Activated T-cell treated with anti-CD3 and anti-CD28 coated beads, Interleukin-2, amount 50 U/mL, for 4 hours (primary cell): ENCODE data around the gene MYH11. TPM values are rescaled to one million over a fixed set of nuclear protein-coding genes. Genes with fewer than 3 reads are reported as not detected.

Experiments
- ATAC-seq, 2 donors: fragments of 200-7000 bp; cut with Tn5 transposase; one replicate each; pipeline ENCODE4 v1.10.0; 2021
- DNase-seq: peaks from one replicate; pipeline ENCODE4 v3.0.0-alpha.2; 2020
- H3K27me3 Mint-ChIP-seq: one replicate; pipeline ENCODE4 v1.8.0; 2021; ENCODE audit warnings: low read depth, mixed read lengths
- H3K36me3 Mint-ChIP-seq: one replicate; pipeline ENCODE4 v1.8.0; 2022; ENCODE audit warnings: mixed read lengths; ENCODE audit not compliant: insufficient read depth
- H3K4me1 Mint-ChIP-seq: one replicate; pipeline ENCODE4 v1.8.0; 2021; ENCODE audit warnings: low read depth, mixed read lengths
- H3K4me3 Mint-ChIP-seq: one replicate; pipeline ENCODE4 v1.8.0; 2021; ENCODE audit warnings: mild to moderate bottlenecking, moderate library complexity, mixed read lengths
- H3K9me3 Mint-ChIP-seq: one replicate; pipeline ENCODE4 v1.8.0; 2021; ENCODE audit warnings: mixed read lengths
- total RNA-seq, 3 donors: library from RNA; stranded (reverse); gene quantifications; one replicate each; pipeline ENCODE4 v1.2.1, GENCODE V29; 2021

Gene MYH11
- under 1 TPM; 0.33 to 0.55 (median 0.33) TPM for total RNA-seq

DNA sequence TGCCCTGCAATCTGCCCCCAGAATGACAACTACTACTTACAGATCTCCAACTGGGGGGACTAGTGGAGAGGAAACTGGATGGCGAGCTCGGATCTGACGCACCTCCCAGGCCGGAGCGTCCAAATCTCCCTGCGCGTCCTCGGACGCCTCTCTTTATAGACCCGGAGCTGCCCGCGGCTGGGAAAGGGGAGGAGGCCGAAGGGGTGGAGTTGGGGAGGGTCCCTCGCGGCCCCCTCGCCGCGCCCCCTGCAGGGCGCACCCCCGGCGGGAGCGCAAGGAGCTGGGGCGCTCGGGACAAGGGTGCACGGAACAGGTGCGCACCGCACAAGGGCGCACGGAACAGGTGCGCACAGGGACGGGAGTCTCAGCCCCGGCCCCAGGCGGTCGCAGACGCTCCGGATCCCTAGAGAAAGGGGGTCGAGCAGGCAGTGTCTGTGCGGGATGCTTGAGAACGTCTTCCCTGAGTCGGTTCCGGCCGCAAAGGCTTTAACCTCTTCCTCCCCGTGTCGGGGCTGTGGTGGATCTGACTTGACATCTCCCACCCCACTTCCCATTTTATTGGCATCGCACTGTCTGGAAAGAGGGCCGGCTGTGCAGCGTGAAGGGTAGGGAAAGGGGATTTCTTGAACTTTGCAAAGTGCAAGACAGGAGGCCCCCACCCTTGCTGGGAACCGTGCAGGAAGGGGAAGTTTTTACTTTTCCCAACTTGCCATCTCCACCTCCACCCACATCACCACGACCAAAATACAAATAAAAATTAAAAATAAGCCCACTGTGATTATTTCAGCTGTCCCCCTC, at the start of gene MYH11:
TSS of gene MYH11 (minus strand) at position 128 of the 798 bp plus-strand sequence. CDS start 18,776 bp downstream, outside the sequence.
- H3K4me3 Mint-ChIP-seq: peak within 1 kb of the TSS; percentile 31
- peaks cover 12% of the 10 kb centered on the region for H3K4me1 Mint-ChIP-seq
- H3K27me3 Mint-ChIP-seq: peaks cover 41% of the 10 kb centered on the region
- DNase-seq (no peak), ATAC-seq (no peak)
- H3K36me3 Mint-ChIP-seq: no peaks in the 10 kb centered on the region
- no peaks in the 10 kb centered on the region for H3K9me3 Mint-ChIP-seq

DNA sequence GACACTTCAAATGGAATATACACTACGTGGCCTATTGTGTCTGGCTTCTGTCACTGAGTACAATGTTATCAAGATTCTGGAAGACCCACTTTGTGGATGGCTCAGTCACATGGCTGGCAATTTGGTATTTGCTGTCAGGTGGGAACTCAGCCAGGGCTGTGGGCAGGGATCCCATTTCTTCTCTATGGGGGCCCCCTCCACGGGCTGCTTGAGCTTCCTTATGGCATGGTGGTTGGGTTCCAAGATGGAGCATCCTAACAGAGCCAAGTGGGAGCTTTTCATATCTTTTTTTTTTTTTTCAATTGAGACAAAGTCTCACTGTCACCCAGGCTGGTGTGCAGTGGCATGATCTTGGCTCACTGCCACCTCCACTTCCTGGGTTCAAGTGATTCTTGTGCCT, 49.6 kb upstream of the MYH11 start:
- Mint-ChIP-seq H3K9me3 (peaks cover 4% of the 10 kb centered on the region), H3K27me3 (no peaks in the 10 kb centered on the region), H3K4me3 (no peak overlapping the region), H3K4me1 (peaks cover 4% of the 10 kb centered on the region), H3K36me3 (no peaks in the 10 kb centered on the region)
- DNase-seq (no peak), ATAC-seq (no peak)

DNA sequence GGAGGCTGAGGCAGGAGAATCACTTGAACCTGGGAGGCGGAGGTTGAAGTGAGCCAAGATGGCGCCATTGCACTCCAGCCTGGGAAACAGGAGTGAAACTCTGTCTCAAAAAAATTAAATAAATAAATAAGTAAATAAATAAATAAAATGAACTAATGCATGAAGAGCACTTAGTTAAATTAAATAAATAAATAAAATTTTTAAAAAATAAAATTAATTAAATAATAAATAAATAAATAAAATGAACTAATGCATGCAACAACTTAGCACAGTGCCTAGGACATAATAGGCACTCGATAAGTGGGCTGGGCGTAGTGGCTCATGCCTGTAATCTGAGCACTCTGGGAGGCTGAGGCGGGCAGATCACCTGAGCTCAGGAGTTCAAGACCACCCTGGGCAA, 47.1 kb upstream of the MYH11 start:
- no peaks in the 10 kb centered on the region for H3K36me3 Mint-ChIP-seq
- H3K4me1 Mint-ChIP-seq: peaks cover 8% of the 10 kb centered on the region
- DNase-seq: no peak
- H3K4me3 Mint-ChIP-seq: no peak overlapping the region
- no peaks in the 10 kb centered on the region for H3K27me3 Mint-ChIP-seq
- no peak for ATAC-seq
- H3K9me3 Mint-ChIP-seq: peaks cover 4% of the 10 kb centered on the region

DNA sequence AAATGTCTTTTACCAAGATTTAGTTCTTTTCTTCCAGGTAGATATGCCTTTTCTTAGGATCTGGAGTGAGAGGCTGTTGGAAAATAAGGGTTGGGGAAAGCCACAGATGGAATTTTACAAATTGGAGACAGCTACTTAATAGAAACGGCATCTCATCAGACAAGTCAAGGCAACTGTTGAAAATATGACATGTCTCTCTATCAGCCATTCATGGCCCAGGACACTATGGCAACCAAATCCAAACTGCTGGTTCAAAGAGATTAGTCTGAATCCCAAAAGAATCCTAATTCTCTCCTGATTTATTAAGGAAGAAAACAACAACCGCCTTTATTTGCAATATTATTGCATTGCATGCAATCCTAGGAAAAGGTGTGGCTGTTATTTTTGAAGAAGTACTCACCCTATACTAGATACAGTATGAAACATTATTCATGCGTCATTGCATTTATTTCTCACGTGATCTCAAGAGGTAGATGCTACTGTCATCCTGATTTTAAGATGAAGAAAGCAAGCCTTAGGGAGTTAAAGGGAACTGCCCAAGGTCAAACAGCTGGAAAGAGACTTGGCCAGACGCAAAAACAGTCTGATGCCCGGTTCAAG, 44.2 kb upstream of the MYH11 start:
- Mint-ChIP-seq H3K27me3 (no peaks in the 10 kb centered on the region), H3K4me1 (peaks cover 13% of the 10 kb centered on the region), H3K36me3 (no peaks in the 10 kb centered on the region), H3K4me3 (no peak overlapping the region), H3K9me3 (no peaks in the 10 kb centered on the region)
- ATAC-seq (no peak), DNase-seq (no peak)

DNA sequence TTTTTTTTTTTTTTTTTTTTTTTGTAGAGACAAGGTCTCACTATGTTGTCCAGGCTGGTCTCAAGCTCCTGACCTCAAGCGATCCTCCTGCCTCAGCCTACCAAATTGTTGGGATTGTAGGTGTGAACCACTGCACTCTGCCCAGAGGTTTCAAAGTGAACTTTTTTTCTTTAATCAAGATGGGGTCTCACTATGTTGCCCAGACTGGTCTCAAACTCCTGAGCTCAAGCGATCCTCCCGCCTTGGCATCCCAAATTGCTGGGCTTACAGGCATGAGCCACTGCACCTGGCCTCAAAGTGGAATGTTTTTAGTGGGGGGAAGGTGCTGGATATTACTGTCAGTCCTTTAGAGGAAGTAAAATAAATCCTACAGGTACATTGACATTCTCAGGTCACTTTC, 43.5 kb upstream of the MYH11 start:
- H3K36me3 Mint-ChIP-seq: no peaks in the 10 kb centered on the region
- DNase-seq: no peak
- ATAC-seq: no peak
- no peaks in the 10 kb centered on the region for H3K9me3 Mint-ChIP-seq
- H3K27me3 Mint-ChIP-seq: no peaks in the 10 kb centered on the region
- no peak overlapping the region for H3K4me3 Mint-ChIP-seq
- peaks cover 13% of the 10 kb centered on the region for H3K4me1 Mint-ChIP-seq

DNA sequence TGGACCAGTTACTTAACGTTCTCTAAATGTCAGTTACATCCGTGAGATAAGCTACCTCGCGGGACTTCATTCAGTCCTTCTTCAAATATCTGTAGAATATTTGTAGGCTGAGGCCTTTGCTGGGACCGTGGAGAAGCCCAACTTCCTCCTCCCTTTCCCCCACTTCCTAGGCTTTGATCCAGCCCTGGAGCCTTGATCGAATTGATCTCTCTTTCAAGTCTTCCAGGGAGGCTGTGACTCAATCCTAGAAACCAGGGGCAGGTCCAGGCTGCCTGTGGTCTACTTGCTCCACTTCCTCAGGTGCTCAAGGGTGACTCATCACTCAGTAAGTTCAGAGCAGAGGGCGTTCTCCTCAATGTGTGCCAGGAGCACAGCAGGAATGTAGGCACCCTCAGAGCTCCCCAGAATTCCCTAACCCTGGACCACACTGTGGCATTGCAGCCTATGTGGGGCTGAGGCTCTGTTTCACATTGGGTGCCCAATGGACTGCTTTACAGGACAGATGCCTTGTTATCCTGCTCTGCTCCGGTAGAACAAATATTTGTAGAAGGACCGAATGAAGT, 42.8 kb upstream of the MYH11 start:
- peaks cover 13% of the 10 kb centered on the region for H3K4me1 Mint-ChIP-seq
- DNase-seq (no peak), ATAC-seq (peak; percentile 58 to 65)
- H3K27me3 Mint-ChIP-seq: no peaks in the 10 kb centered on the region
- H3K36me3 Mint-ChIP-seq: no peaks in the 10 kb centered on the region
- no peaks in the 10 kb centered on the region for H3K9me3 Mint-ChIP-seq
- no peak overlapping the region for H3K4me3 Mint-ChIP-seq

DNA sequence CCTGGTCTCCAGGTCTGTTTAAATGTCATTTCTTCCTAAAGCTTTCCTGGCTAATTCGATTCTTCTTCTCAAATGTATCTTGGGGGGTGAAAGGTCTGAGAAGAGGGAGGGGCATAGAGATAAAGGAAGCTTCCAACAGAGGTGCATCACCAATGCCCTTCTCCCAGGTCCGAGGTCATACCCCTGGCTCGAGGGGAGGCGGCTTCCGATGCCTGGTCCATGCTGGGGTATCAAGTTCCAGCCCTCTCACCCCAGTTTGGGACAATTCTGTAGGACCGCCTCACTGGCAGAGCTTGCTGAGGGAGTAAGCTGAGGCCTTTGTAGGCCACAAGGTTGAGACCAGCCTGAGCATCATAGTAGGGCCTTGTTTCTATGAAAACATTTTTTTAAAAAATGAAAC, 41.8 kb upstream of the MYH11 start:
- DNase-seq: no peak
- Mint-ChIP-seq H3K9me3 (no peaks in the 10 kb centered on the region), H3K4me1 (peaks cover 13% of the 10 kb centered on the region), H3K36me3 (no peaks in the 10 kb centered on the region), H3K27me3 (no peaks in the 10 kb centered on the region), H3K4me3 (no peak overlapping the region)
- no peak for ATAC-seq

DNA sequence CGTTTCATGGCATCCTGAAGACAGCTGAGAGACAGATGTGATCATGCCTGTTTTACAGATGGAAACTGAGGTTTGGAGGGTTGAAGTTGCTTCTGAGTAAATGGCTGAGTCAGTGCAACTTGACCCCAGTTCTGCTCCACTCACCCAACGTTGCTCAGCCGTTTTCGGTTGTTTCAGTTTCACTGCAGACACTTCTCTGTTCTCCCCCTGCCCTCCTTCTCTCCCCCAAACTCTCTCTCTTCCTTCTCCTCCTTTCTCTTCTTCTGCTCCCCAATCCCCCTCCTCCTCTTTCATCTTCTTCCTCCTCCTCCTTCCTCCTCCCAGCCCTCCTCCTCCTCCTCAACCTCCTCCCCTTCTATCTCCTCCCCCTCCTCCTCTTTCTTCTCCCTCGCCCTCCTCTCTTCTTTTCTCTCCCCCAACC, 41.0 kb upstream of the MYH11 start:
- Mint-ChIP-seq H3K4me1 (peaks cover 13% of the 10 kb centered on the region), H3K9me3 (no peaks in the 10 kb centered on the region), H3K36me3 (no peaks in the 10 kb centered on the region), H3K4me3 (no peak overlapping the region), H3K27me3 (no peaks in the 10 kb centered on the region)
- ATAC-seq (peak; percentile 78 to 87), DNase-seq (no peak)

DNA sequence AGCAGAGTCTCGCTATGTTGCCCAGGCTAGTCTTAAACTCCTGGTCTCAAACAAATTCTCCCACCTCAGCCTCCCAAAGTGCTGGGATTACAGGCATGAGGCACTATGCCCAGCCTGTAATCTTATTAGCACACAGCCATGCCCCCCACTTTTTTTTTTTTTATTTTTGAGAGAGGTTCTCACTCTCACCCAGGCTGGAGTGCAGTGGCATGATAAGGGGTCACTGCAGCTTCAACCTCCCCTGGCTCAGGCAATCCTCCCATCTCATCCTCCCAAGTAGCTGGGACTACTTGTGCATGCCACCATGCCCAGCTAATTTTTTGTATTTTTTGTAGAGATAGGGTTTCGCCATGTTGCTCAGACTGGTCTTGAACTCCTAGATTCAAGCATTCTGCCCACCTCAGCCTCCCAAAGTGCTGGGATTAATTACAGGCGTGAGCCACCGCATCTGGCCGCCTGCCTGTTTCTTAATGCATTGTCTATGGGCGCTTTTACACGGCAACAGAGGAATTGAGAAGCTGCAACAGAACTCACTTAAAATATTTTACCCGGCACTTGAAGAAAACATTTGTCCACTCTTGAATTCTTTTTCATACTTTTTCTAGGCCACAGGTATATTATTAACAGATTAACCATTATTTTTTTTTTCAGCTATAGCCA, 40.4 kb upstream of the MYH11 start:
- ATAC-seq: no peak
- no peaks in the 10 kb centered on the region for H3K36me3 Mint-ChIP-seq
- no peaks in the 10 kb centered on the region for H3K9me3 Mint-ChIP-seq
- H3K4me1 Mint-ChIP-seq: peaks cover 13% of the 10 kb centered on the region
- H3K27me3 Mint-ChIP-seq: no peaks in the 10 kb centered on the region
- no peak for DNase-seq
- H3K4me3 Mint-ChIP-seq: no peak overlapping the region

DNA sequence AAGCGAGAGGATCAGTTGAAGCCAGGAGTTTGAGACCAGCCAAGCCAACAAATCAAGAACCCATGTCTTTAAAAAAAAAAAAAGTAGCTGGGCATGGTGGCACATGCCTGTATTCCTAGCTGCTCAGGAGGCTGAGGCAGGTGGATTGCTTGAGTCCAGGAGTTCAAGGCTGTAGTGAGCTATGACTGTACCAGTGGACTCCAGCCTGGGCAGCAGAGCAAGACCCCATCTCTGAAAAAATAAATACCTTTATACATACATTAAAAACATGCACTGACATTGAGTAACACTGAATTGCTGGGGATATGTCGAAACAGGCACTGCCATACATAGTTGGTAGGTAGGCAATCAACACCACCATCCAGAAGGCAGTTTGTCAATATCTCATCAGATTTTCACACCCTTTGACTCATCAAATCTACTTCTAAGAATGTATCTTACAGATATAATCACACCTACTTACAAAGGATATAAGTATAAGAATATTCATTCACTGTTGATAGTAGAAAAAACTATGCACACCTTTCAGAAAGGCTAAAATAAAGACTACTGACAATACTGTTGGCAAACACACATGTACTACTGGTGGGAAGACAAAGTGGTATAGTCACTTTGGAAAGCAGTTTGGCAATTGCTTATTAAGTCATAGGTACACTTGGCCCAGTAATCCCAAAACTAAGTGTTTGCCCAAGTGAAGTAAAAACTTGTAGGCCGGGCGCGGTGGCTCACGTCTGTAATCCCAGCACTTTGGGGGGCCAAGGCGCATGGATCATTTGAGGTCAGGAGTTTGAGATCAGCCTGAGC, 37.9 kb upstream of the MYH11 start:
- ATAC-seq (peak in 1 of 2 donors; percentile 27), DNase-seq (no peak)
- Mint-ChIP-seq H3K4me1 (peaks cover 13% of the 10 kb centered on the region), H3K4me3 (no peak overlapping the region), H3K36me3 (no peaks in the 10 kb centered on the region), H3K9me3 (no peaks in the 10 kb centered on the region), H3K27me3 (no peaks in the 10 kb centered on the region)

DNA sequence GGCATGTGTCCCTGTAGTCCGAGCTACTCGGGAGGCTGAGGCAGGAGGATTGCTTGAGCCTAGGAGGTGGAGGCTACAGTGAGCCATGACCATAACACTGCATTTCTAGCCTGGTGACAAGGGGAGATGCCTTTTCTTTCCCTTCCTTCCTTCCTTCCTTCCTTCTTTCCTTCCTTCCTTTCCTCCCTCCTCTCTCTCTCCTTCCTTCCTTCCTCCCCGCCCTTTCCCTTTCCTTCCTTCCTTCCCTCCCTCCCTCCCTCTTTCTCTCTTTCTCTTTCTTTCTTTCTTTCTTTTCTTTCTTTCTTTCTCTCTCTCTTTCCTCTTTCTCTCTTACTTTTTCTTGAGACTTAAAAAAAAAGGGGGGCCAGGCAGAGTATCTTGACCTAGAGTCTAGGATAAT, 34.7 kb upstream of the MYH11 start:
- H3K9me3 Mint-ChIP-seq: no peaks in the 10 kb centered on the region

DNA sequence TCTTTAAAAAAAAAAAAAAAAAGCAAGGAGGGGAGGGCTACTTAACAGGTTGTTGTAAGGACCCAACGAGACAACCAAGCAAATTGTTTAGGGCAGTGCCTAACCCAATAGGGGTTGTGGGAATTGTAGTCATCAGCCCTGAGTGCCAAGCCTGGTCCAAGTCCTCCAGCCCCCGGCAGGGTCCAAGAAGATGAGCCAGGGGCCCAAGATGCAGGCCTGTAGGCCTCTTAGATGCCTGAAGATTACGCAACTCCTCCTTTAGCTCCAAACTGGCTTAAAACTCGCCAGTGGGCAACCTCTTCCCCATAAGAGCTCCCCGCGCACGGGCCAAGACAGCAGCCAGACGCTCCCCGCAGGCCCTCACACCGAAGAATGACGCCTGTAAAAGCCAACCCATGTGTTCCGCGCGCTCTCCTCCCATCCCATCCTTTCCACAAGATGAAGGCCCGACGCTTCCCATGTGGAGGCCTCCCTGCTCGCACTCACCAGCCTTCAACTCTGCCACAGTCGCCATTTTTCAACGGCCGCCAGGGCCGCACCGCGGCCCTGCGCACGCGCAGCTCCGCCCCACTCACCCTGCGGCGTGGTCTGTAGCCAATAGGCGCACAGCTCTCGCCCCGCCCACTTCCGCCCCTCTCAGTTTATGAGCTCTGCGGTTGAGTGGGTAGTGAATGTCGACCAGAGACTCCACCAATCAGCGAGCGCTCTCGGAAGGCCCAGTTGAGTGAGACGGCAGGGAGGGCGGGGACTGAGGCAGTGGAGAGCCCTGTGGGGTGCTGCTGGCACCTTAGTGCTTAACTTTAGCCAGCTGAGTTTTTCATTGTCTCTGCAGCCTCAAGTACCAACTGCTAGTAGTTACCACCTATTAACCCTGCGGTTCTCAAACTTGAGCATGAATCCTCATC, 31.5 kb upstream of the MYH11 start, which contains the start of gene CEP20:
TSS of gene CEP20 (minus strand) at position 532 of the 905 bp plus-strand sequence. CDS start at position 514, 18 bp downstream.
- Mint-ChIP-seq H3K4me3 (peak within 1 kb of the TSS; percentile 99), H3K4me1 (peaks cover 33% of the 10 kb centered on the region), H3K27me3 (no peaks in the 10 kb centered on the region), H3K36me3 (peaks cover 4% of the 10 kb centered on the region), H3K9me3 (no peaks in the 10 kb centered on the region)
- DNase-seq: peak; percentile 100
- peak; percentile 98 to 99 for ATAC-seq

More for the DNA sequence above, 34.7 kb upstream of the MYH11 start:
- no peak for DNase-seq
- no peaks in the 10 kb centered on the region for H3K27me3 Mint-ChIP-seq
- H3K4me1 Mint-ChIP-seq: peaks cover 18% of the 10 kb centered on the region
- no peak overlapping the region for H3K4me3 Mint-ChIP-seq
- ATAC-seq: no peak
- H3K36me3 Mint-ChIP-seq: no peaks in the 10 kb centered on the region

DNA sequence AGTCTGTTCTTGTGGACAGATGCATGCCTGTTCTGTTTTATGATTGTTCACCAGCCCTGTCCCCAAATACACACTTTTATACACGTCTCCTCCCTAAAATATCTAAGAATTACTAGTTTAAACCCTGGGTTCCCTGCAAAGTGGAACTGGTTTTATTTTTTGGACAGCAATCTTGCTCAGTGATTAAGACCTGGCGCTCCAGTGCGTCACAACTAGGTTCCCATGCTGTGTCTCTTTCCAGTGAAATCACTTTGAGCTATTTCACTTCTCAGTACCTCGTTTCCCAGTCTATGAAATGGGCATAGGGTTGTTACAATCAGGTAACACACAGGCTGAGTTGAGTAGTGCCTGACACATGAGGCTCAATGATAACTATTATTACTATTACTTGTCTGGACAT, 30.5 kb upstream of the MYH11 start:
- Mint-ChIP-seq H3K36me3 (peaks cover 7% of the 10 kb centered on the region), H3K4me3 (peak overlapping the region; percentile 99), H3K27me3 (no peaks in the 10 kb centered on the region), H3K4me1 (peaks cover 33% of the 10 kb centered on the region), H3K9me3 (no peaks in the 10 kb centered on the region)
- ATAC-seq: no peak
- no peak for DNase-seq
